Coronary artery (tissue), 2 donors: ENCODE data around the gene TBC1D4.

Experiments
- DNase-seq: peaks from one replicate; pipeline ENCODE4 v3.0.0-alpha.2; 2017; ENCODE audit warnings: low spot score
- H3K27ac ChIP-seq, 2 donors: fragments of 200-600 bp; sonication (generic); one replicate each; pipeline ENCODE4 v1.5.1; 2016 to 2019
- H3K4me3 ChIP-seq: fragments of 200-600 bp; sonication (generic); 2 replicates; pipeline ENCODE4 v1.5.1; 2016; ENCODE audit warnings: mild to moderate bottlenecking, moderate library complexity
- TF ChIP-seq, protein P1 (sequence below): fragments of 200-600 bp; sonication (generic); IDR thresholded peaks from one replicate; pipeline ENCODE4 v1.5.1; 2019; ENCODE audit warnings: antibody characterized with exemption

The TBC1D4 gene

DNA sequence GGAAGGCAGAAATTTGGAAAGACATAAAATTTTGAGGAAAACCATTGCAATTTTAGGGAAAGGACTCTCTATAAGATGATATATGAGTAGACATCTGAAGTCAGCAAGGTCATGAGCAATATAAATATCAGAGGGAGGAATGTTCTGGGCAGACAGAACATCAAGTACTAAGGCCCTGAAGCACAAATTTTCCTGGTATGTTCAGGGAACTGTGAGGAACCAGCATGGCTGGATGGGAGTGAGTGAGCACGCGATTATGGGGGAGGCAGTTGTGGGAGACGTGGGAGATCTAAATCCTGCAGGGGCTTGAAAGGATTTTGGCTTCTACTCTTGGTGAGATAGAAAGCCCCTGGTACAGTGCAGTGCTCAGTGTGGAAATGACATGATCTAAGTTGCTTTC is 112.0 kb downstream of the TBC1D4 start:
- TF ChIP-seq, protein P1, sequence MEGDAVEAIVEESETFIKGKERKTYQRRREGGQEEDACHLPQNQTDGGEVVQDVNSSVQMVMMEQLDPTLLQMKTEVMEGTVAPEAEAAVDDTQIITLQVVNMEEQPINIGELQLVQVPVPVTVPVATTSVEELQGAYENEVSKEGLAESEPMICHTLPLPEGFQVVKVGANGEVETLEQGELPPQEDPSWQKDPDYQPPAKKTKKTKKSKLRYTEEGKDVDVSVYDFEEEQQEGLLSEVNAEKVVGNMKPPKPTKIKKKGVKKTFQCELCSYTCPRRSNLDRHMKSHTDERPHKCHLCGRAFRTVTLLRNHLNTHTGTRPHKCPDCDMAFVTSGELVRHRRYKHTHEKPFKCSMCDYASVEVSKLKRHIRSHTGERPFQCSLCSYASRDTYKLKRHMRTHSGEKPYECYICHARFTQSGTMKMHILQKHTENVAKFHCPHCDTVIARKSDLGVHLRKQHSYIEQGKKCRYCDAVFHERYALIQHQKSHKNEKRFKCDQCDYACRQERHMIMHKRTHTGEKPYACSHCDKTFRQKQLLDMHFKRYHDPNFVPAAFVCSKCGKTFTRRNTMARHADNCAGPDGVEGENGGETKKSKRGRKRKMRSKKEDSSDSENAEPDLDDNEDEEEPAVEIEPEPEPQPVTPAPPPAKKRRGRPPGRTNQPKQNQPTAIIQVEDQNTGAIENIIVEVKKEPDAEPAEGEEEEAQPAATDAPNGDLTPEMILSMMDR = no peak
- DNase-seq = no peak
- no peak overlapping the region for H3K4me3 ChIP-seq
- no peak overlapping the region for H3K27ac ChIP-seq

DNA sequence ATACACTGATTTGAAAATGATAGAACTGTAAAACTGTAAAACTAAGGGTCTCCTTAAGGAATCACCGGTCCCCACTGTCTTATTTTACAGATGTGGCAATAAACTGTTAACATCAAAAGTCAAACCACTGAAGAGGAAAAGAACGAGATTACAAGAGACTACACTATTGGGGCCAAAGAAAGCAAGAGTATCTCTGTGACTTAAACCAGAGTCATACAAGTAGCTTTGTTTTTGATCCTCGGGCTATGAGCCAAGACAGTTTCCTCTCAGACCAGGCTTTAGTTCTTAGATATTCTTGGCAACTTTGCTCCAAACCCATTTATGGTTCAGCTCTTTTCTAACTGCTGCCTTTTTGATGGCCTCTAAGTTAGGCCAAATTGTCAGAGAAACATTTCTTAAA is 113.8 kb downstream of the TBC1D4 start:
- H3K4me3 ChIP-seq = no peak overlapping the region
- peak overlapping the region; percentile 7 to 57 for H3K27ac ChIP-seq
- DNase-seq = no peak
- TF ChIP-seq, protein P1 = no peak

DNA sequence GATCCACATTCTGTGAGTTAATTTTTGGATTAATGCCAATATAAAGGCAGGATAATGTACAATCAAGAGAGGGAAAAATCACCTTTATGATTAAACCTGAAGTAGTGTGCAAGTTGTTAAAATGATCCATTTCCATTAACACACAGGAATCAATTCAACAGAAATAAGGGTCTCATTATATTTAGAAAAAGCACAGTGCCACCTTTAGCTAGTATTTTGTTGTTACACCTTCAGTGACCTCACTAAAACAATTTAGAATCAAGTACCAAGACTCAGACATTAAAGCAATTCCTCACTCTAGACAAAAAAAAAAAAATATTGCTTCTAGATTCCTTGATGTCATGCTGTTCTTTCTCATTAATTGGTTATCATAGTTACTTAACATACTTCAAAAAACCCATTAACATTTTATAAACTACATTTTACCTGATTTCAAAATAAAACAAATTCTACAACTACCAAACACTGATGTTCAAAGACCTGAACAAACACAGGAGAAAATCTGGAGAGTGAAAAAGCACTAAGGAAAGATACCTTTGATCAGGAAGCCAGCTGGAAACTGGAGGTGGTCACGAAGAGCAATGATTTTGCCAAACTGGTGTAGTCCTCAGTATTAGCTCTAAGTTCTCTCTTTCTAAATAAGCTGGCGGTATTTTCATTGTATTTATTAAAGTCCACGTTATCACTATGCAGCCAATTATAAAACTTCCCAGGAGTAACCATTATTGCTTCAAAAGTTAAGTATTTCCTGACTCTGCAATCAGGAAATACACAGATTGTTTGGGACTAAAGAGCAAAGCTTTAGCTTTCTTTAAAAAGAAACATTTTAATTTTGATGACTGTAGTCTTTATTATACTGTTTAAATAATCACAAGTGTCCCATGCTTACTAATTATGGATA is 115.3 kb downstream of the TBC1D4 start:
- H3K27ac ChIP-seq = no peak overlapping the region
- TF ChIP-seq, protein P1 = no peak
- DNase-seq = no peak
- no peak overlapping the region for H3K4me3 ChIP-seq

GRCh38 chr13:75365724-75366173 is 116.2 kb downstream of the TBC1D4 start:
- TF ChIP-seq, protein P1 = no peak
- no peak overlapping the region for H3K27ac ChIP-seq
- no peak overlapping the region for H3K4me3 ChIP-seq
- DNase-seq = no peak

GRCh38 chr13:75364131-75364713 is 117.7 kb downstream of the TBC1D4 start:
- TF ChIP-seq, protein P1 = no peak
- Histone ChIP-seq H3K4me3 (no peak overlapping the region), H3K27ac (no peak overlapping the region)
- no peak for DNase-seq

GRCh38 chr13:75363371-75363770 is 118.6 kb downstream of the TBC1D4 start:
- TF ChIP-seq, protein P1 = no peak
- no peak for DNase-seq
- H3K4me3 ChIP-seq = no peak overlapping the region
- H3K27ac ChIP-seq = no peak overlapping the region
